ENCODE measurements around the gene TPMT.
"Not testable (repeated sequence)": the region's sequence is repeated elsewhere in the genome, so short reads cannot be mapped to it uniquely, and the experiment has no call there.

Gene TPMT

GRCh38 chr6:18154507-18155149 is at the start of gene TPMT:
TSS of gene TPMT (minus strand) at chr6:18155077. CDS start at chr6:18149127, 5,950 bp downstream.
- peak; percentile 84 for DNase-seq

GRCh38 chr6:18203786-18204185 is 48.9 kb upstream of the TPMT start:
- DNase-seq = no peak

GRCh38 chr6:18192026-18192425 is 37.1 kb upstream of the TPMT start:
- no peak for DNase-seq

- no peak for DNase-seq
Observed at GRCh38 chr6:18189196-18189595, 34.3 kb upstream of the TPMT start.

GRCh38 chr6:18187701-18188100 is 32.8 kb upstream of the TPMT start:
- no peak for DNase-seq

GRCh38 chr6:18186540-18187250 is 31.8 kb upstream of the TPMT start:
- DNase-seq = no peak

- DNase-seq = no peak
Observed at GRCh38 chr6:18186033-18186432, 31.2 kb upstream of the TPMT start.

- no peak for DNase-seq
Observed at GRCh38 chr6:18185624-18186023, 30.7 kb upstream of the TPMT start.

- no peak for DNase-seq
Observed at GRCh38 chr6:18183766-18184165, 28.9 kb upstream of the TPMT start.

- no peak for DNase-seq
Observed at GRCh38 chr6:18182568-18182967, 27.7 kb upstream of the TPMT start.

GRCh38 chr6:18179770-18180356 is 25.0 kb upstream of the TPMT start:
- DNase-seq = no peak

- DNase-seq = no peak
Observed at GRCh38 chr6:18178960-18179615, 24.2 kb upstream of the TPMT start.

- DNase-seq = no peak
Observed at GRCh38 chr6:18177286-18177965, 22.5 kb upstream of the TPMT start.

- not testable (repeated sequence) for DNase-seq
Observed at GRCh38 chr6:18176198-18176597, 21.3 kb upstream of the TPMT start.

- no peak for DNase-seq
Observed at GRCh38 chr6:18171871-18172270, 17.0 kb upstream of the TPMT start.

- no peak for DNase-seq
Observed at GRCh38 chr6:18168264-18168663, 13.4 kb upstream of the TPMT start.

GRCh38 chr6:18166312-18167036 is 11.6 kb upstream of the TPMT start:
- DNase-seq = no peak

GRCh38 chr6:18165751-18166150 is 10.9 kb upstream of the TPMT start:
- no peak for DNase-seq

GRCh38 chr6:18162401-18162800 is 7.5 kb upstream of the TPMT start:
- no peak for DNase-seq

- no peak for DNase-seq
Observed at GRCh38 chr6:18161431-18161830, 6.6 kb upstream of the TPMT start.

GRCh38 chr6:18160911-18161310 is 6.0 kb upstream of the TPMT start:
- no peak for DNase-seq

GRCh38 chr6:18155864-18156421 is 1.1 kb upstream of the TPMT start:
- DNase-seq = peak; percentile 62
